ENCODE measurements around the gene CPA1.

Gene CPA1

GRCh38 chr7:130418306-130418705 is 38.0 kb downstream of the CPA1 start:
- Histone ChIP-seq H3K9ac (ENCODE audit: insufficient read length) (no peak overlapping the region), H3K36me3 (ENCODE audit: insufficient read depth, low read length) (no peaks in the 10 kb centered on the region), H3K4me3 (no peak overlapping the region), H3K27ac (no peak overlapping the region), H3K9me3 (ENCODE audit: low read depth, low read length) (no peaks in the 10 kb centered on the region)
- DNase-seq (ENCODE audit: low read depth, low spot score) = no peak
- no peak for TF ChIP-seq POLR2AphosphoS5 (IDR thresholded peaks at IDR 0.05; ENCODE audit: borderline replicate concordance, low read depth, low read length)
- no peak for TF ChIP-seq FOXP2 (optimal IDR thresholded peaks at IDR 0.05; ENCODE audit: control extremely low read depth, extremely low read length, insufficient read depth)
- TF ChIP-seq EZH2 (IDR thresholded peaks at IDR 0.05) = no peak

- H3K9ac ChIP-seq (ENCODE audit: insufficient read length) = no peak overlapping the region
- TF ChIP-seq EZH2 (IDR thresholded peaks at IDR 0.05) = no peak
- no peak for TF ChIP-seq POLR2AphosphoS5 (IDR thresholded peaks at IDR 0.05; ENCODE audit: borderline replicate concordance, low read depth, low read length)
- TF ChIP-seq FOXP2 (optimal IDR thresholded peaks at IDR 0.05; ENCODE audit: control extremely low read depth, extremely low read length, insufficient read depth) = no peak
- no peak overlapping the region for H3K27ac ChIP-seq
- no peaks in the 10 kb centered on the region for H3K36me3 ChIP-seq (ENCODE audit: insufficient read depth, low read length)
- H3K4me3 ChIP-seq = no peak overlapping the region
- no peaks in the 10 kb centered on the region for H3K9me3 ChIP-seq (ENCODE audit: low read depth, low read length)
- DNase-seq (ENCODE audit: low read depth, low spot score) = no peak
Observed at GRCh38 chr7:130419658-130420057, 39.4 kb downstream of the CPA1 start.

GRCh38 chr7:130420943-130421578 is 40.8 kb downstream of the CPA1 start:
- Histone ChIP-seq H3K9ac (ENCODE audit: insufficient read length) (peak overlapping the region; percentile 56), H3K4me3 (peak overlapping the region; percentile 51), H3K27ac (peak overlapping the region; percentile 75), H3K36me3 (ENCODE audit: insufficient read depth, low read length) (no peaks in the 10 kb centered on the region), H3K9me3 (ENCODE audit: low read depth, low read length) (no peaks in the 10 kb centered on the region)
- TF ChIP-seq FOXP2 (optimal IDR thresholded peaks at IDR 0.05; ENCODE audit: control extremely low read depth, extremely low read length, insufficient read depth) (no peak), POLR2AphosphoS5 (IDR thresholded peaks at IDR 0.05; ENCODE audit: borderline replicate concordance, low read depth, low read length) (no peak), EZH2 (IDR thresholded peaks at IDR 0.05) (no peak)
- no peak for DNase-seq (ENCODE audit: low read depth, low spot score)

GRCh38 chr7:130421684-130422083 is 41.4 kb downstream of the CPA1 start:
- no peak for DNase-seq (ENCODE audit: low read depth, low spot score)

GRCh38 chr7:130423501-130424037 is 43.3 kb downstream of the CPA1 start:
- no peaks in the 10 kb centered on the region for H3K9me3 ChIP-seq (ENCODE audit: low read depth, low read length)
- no peak overlapping the region for H3K9ac ChIP-seq (ENCODE audit: insufficient read length)
- DNase-seq (ENCODE audit: low read depth, low spot score) = no peak
- TF ChIP-seq EZH2 (IDR thresholded peaks at IDR 0.05) = no peak
- TF ChIP-seq FOXP2 (optimal IDR thresholded peaks at IDR 0.05; ENCODE audit: control extremely low read depth, extremely low read length, insufficient read depth) = no peak
- no peak for TF ChIP-seq POLR2AphosphoS5 (IDR thresholded peaks at IDR 0.05; ENCODE audit: borderline replicate concordance, low read depth, low read length)
- no peak overlapping the region for H3K4me3 ChIP-seq
- no peaks in the 10 kb centered on the region for H3K36me3 ChIP-seq (ENCODE audit: insufficient read depth, low read length)
- H3K27ac ChIP-seq = no peak overlapping the region

More at GRCh38 chr7:130421684-130422083, 41.4 kb downstream of the CPA1 start:
- H3K9ac ChIP-seq (ENCODE audit: insufficient read length) = peak overlapping the region; percentile 56
- no peaks in the 10 kb centered on the region for H3K36me3 ChIP-seq (ENCODE audit: insufficient read depth, low read length)
- TF ChIP-seq POLR2AphosphoS5 (IDR thresholded peaks at IDR 0.05; ENCODE audit: borderline replicate concordance, low read depth, low read length) = no peak
- no peak for TF ChIP-seq FOXP2 (optimal IDR thresholded peaks at IDR 0.05; ENCODE audit: control extremely low read depth, extremely low read length, insufficient read depth)
- no peak for TF ChIP-seq EZH2 (IDR thresholded peaks at IDR 0.05)
- H3K4me3 ChIP-seq = peak overlapping the region; percentile 51
- H3K27ac ChIP-seq = peak overlapping the region; percentile 75
- H3K9me3 ChIP-seq (ENCODE audit: low read depth, low read length) = no peaks in the 10 kb centered on the region

GRCh38 chr7:130425796-130426195 is 45.5 kb downstream of the CPA1 start:
- H3K9ac ChIP-seq (ENCODE audit: insufficient read length) = no peak overlapping the region
- H3K27ac ChIP-seq = no peak overlapping the region
- no peaks in the 10 kb centered on the region for H3K9me3 ChIP-seq (ENCODE audit: low read depth, low read length)
- no peak overlapping the region for H3K4me3 ChIP-seq
- no peaks in the 10 kb centered on the region for H3K36me3 ChIP-seq (ENCODE audit: insufficient read depth, low read length)
- TF ChIP-seq FOXP2 (optimal IDR thresholded peaks at IDR 0.05; ENCODE audit: control extremely low read depth, extremely low read length, insufficient read depth) (no peak), EZH2 (IDR thresholded peaks at IDR 0.05) (no peak), POLR2AphosphoS5 (IDR thresholded peaks at IDR 0.05; ENCODE audit: borderline replicate concordance, low read depth, low read length) (no peak)
- no peak for DNase-seq (ENCODE audit: low read depth, low spot score)

- no peak overlapping the region for H3K27ac ChIP-seq
- H3K9me3 ChIP-seq (ENCODE audit: low read depth, low read length) = no peaks in the 10 kb centered on the region
- H3K4me3 ChIP-seq = no peak overlapping the region
- DNase-seq (ENCODE audit: low read depth, low spot score) = no peak
- no peaks in the 10 kb centered on the region for H3K36me3 ChIP-seq (ENCODE audit: insufficient read depth, low read length)
- H3K9ac ChIP-seq (ENCODE audit: insufficient read length) = no peak overlapping the region
- TF ChIP-seq POLR2AphosphoS5 (IDR thresholded peaks at IDR 0.05; ENCODE audit: borderline replicate concordance, low read depth, low read length) = no peak
- TF ChIP-seq FOXP2 (optimal IDR thresholded peaks at IDR 0.05; ENCODE audit: control extremely low read depth, extremely low read length, insufficient read depth) = no peak
Observed at GRCh38 chr7:130426564-130426963, 46.3 kb downstream of the CPA1 start.

GRCh38 chr7:130429019-130429418 is 48.7 kb downstream of the CPA1 start:
- Histone ChIP-seq H3K4me3 (no peak overlapping the region), H3K9ac (ENCODE audit: insufficient read length) (no peak overlapping the region), H3K36me3 (ENCODE audit: insufficient read depth, low read length) (no peaks in the 10 kb centered on the region), H3K9me3 (ENCODE audit: low read depth, low read length) (no peaks in the 10 kb centered on the region), H3K27ac (no peak overlapping the region)
- no peak for DNase-seq (ENCODE audit: low read depth, low spot score)
- TF ChIP-seq FOXP2 (optimal IDR thresholded peaks at IDR 0.05; ENCODE audit: control extremely low read depth, extremely low read length, insufficient read depth) = no peak
- no peak for TF ChIP-seq POLR2AphosphoS5 (IDR thresholded peaks at IDR 0.05; ENCODE audit: borderline replicate concordance, low read depth, low read length)
- no peak for TF ChIP-seq EZH2 (IDR thresholded peaks at IDR 0.05)

All from SK-N-MC (cell line).